ENCODE results near the gene TXNRD1.
A peak's percentile ranks its signal among the peaks of the same experiment; 100 is the strongest.

TXNRD1 gene

DNA sequence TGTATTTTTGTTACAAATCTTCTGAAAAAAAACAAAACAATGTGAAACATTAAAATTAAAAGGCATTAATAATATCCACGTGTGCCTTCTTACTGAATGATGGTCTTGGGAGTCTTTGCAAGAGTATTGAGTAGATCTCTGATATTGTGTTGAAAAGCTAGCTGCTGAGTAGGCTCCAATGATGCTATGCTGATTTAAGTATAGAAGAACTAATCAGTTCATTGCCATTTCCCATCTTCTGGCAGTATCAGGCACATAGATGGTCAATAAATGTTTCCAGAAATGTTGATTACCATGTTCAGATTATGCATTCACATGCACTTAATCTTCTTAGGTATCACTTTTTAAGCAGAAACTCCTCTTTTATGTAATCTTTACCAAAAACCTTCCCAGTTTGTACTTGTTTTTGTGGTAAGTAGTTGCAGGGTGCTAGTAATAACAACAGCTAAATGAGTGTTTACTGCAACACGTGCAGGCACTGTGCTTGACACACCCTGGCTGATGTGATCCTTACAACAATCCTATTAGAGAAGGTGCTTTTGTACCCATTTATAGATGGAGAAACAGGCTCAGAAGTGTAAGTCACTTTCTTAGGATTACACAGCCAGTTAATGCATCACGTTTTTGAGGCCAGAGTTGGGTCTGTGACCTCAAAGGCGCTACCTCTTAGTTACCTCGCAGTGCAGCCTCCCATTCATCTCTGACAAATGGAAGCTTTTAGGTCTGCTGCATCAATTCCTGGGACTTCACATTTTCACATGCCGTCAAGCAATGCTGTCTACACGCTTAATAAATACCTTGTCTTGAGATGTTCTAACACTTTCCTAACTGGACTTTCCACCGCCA, 134.9 kb downstream of the TXNRD1 start:
- no peak for DNase-seq (ENCODE audit: low read depth)

- DNase-seq (ENCODE audit: low read depth), result no peak
Measured at GRCh38 chr12:104351057-104351983, 135.7 kb downstream of the TXNRD1 start.

- no peak for DNase-seq (ENCODE audit: low read depth)
Measured at GRCh38 chr12:104352106-104352713, 136.6 kb downstream of the TXNRD1 start.

DNA sequence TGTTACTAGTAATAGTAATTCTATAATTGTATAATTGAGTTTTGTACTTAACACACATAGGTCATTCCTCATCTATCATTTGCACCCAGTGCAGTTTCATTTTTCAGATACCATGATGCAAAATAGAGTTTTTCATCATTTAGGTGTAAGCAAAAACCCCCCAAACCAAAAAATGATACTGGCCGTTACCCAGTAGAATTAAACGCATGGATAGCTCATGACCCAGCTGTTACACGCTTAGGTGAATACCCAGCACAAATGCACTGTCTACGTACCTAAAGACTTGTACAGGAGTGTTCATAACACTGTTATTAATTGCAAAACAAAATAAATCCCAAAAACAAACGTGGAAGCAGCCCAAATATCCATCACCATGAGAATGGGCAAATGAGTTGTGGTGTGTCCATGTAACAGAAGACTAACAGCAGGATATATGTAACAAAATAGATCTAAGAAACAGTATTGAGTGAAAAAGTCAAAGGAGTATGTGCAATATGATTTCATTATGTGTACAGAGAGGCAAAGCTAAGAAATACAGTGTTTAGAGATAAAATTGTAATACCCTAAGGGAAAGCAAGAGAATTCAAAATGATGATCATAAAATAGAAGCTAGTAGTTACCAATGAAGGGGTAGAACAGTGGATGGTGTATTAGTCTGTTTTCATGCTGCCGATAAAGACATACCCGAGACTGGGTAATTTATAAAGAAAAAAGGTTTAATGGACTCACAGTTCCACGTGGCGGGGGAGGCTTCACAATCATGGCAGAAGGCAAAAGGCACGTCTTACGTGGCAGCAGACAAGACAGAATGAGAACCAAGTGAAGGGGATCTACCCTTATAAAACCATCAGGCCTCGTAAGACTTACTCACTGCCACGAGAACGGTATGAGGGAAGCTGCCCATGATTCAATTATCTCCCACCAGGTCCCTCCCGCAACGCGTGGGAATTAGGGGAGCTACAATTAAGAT, 137.7 kb downstream of the TXNRD1 start:
- DNase-seq (ENCODE audit: low read depth), result no peak

- DNase-seq (ENCODE audit: low read depth), result no peak
Measured at GRCh38 chr12:104354167-104354867, 138.7 kb downstream of the TXNRD1 start.

GRCh38 chr12:104354868-104355570, 139.4 kb downstream of the TXNRD1 start:
- DNase-seq (ENCODE audit: low read depth), result no peak

GRCh38 chr12:104355630-104356029, 140.1 kb downstream of the TXNRD1 start:
- no peak for DNase-seq (ENCODE audit: low read depth)

- peak; percentile 47 for DNase-seq (ENCODE audit: low read depth)
Measured at GRCh38 chr12:104356231-104357115, 140.9 kb downstream of the TXNRD1 start.

- DNase-seq (ENCODE audit: low read depth), result peak; percentile 71
Measured at GRCh38 chr12:104357421-104357952, 141.9 kb downstream of the TXNRD1 start.

GRCh38 chr12:104358353-104359003, 142.9 kb downstream of the TXNRD1 start:
- DNase-seq (ENCODE audit: low read depth), result peak; percentile 53

- DNase-seq (ENCODE audit: low read depth), result no peak
Measured at GRCh38 chr12:104359216-104359615, 143.6 kb downstream of the TXNRD1 start.

GRCh38 chr12:104360157-104360556, 144.6 kb downstream of the TXNRD1 start:
- no peak for DNase-seq (ENCODE audit: low read depth)

DNA sequence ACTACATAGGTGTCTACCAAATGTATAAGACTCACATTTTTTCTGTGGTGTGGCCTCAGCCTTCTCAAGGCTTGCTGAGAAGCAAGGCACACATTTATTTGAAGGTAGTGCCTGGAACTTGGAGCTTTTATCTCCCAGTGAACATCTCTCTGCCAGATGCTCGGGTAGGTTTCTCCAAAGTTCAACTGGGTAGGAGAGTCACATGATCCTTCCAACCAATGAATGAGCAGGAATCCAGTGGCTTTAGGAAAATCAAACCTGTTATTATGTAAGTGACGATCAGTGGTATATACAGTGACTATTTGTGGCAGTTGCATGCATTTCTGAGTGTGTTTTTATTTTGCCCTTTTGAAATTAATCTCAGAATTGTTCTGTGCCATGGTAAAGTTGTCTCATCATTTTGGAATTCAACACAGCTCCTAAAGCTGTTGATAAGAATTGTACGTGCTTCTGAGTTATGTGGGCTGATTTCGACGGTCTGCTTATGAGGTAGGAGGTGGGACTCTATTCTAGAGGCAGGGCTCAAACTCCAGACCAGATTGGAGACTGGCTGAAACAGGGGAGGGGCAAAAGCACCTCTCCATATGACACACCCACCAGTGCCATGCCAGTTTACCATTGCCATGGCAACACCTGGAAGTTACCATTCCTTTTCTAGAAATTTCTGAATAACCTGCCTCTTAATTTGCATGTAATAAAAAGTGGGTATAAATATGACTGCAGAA, 145.6 kb downstream of the TXNRD1 start:
- no peak for DNase-seq (ENCODE audit: low read depth)

GRCh38 chr12:104365921-104366410, 150.4 kb downstream of the TXNRD1 start:
- no peak for DNase-seq (ENCODE audit: low read depth)

DNA sequence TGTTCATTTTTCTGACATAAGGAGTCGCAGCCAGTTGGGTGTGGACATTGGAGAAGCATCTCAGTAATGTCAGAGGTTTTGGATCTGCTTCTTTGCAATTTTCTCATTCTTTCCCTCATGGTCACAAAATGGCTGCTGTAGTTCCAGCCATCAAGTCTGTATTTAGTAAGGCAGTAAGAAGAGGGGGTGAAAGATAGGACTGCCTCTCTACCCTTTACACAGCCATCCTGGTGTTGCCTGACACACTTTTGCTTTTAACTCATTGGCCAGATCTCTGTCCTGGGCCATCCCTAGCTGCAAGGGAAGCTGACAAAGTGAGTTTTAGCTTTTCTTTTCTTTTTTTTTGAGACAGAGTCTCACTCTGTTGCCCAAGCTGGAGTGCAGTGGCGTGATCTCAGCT, 154.1 kb downstream of the TXNRD1 start:
- DNase-seq (ENCODE audit: low read depth), result no peak

DNA sequence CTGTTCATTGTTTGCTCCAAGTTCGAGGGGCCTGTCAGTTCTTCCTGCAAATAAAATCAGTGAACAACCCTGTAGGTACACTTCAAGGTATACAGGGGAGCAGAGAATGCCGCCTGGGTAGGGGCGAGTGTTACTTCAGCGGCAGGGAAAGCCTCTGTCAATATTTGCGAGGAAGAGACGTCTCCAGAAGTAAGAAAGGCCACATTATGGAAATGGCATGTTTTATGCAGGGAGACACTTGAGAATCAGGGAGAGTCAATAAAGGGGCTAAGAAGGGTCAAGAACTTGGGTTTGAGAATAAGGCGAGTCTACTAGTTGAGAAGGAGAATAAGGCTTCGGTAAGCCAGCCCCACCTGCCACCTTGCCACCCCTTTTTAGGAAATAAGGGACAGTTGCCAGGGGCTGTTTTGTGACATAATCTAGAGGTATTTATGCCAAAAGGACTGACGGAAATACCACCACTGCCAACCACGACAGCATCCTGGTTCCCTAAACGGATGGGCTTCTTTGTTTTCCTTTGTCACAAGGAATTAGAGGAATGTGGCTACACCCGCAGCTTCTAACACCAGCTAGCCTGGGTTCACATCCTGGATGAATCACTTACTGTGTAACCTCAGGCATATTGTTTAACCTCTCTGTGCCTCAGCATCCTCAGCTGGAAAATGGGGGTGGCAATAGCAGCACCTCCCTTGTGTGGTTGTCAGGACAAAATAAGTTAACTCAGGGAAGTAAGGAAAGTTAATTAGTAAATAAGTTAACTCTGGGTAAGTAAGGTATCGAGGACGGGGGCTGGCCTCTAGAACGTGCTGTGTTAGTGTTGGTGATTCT, 155.7 kb downstream of the TXNRD1 start:
- peak; percentile 16 for DNase-seq (ENCODE audit: low read depth)

Data from fibroblast of gingiva (primary cell).